RWPE1 (cell line): Measurements from ENCODE around the gene MRPS18B.

Source experiments
- CTCF ChIA-PET: fragments of 350-600 bp; sonication (Branson Sonifier 250); formaldehyde crosslinking; extraction: SDS; loops from one replicate; lab custom pipeline; 2021; lab: Yijun Ruan, JAX
- POLR2A ChIA-PET: fragments of 400-600 bp; formaldehyde crosslinking; extraction: SDS; loops from one replicate; lab custom pipeline; 2020; ENCODE audit warnings: antibody characterized with exemption; ENCODE audit not compliant: low non-redundant PET; lab: Yijun Ruan, JAX
- DNase-seq: peaks from one replicate; pipeline ENCODE4 v3.0.0; 2012; ENCODE audit warnings: low spot score
- H3K27ac ChIP-seq: fragments of 450-650 bp; 2 replicates; pipeline ENCODE4 v1.5.1; 2017
- CTCF ChIP-seq: fragments of 450-650 bp; conservative IDR thresholded peaks from 2 replicates; pipeline ENCODE4 v1.5.1; 2017; ENCODE audit warnings: low read depth, mild to moderate bottlenecking

Gene MRPS18B

GRCh38 chr6:30617565-30618269 is at the start of gene MRPS18B:
Gene MRPS18B (plus strand): TSS chr6:30617840. CDS start chr6:30617866, 26 bp downstream.
- POLR2A ChIA-PET = interaction anchor here (0.5 to 1.2 kb wide), 3 partner anchors 21 to 100 kb away, joined by 3 read pairs; partner anchors contain the start of gene MDC1
- CTCF ChIA-PET = interaction anchor here (1.0 to 1.5 kb wide), 2 partner anchors 113 to 265 kb away, joined by 3 to 9 read pairs; no protein-coding TSS in a partner anchor
- no peak for TF ChIP-seq CTCF
- DNase-seq = peak; percentile 93
- peak within 1 kb of the TSS; percentile 89 for H3K27ac ChIP-seq

- DNase-seq = no peak
- no peak for TF ChIP-seq CTCF
- 0 out of 2 replicates have a peak overlapping the region, but pooled peaks have one; percentile 11 for H3K27ac ChIP-seq
- ChIA-PET POLR2A (no interaction called here), CTCF (interaction anchor here (0.7 kb wide), 1 partner anchor 23 kb away, joined by 3 read pairs; no protein-coding TSS in a partner anchor)
Measured at GRCh38 chr6:30568245-30568644, 49.4 kb upstream of the MRPS18B start.

- CTCF ChIA-PET = interaction anchor here (0.6 to 1.0 kb wide), 5 partner anchors 17 to 356 kb away, joined by 3 to 4 read pairs (median 3); no protein-coding TSS in a partner anchor
- H3K27ac ChIP-seq = no peak overlapping the region
- TF ChIP-seq CTCF = no peak
- DNase-seq = no peak
- POLR2A ChIA-PET = interaction anchor here (1.8 kb wide), 1 partner anchor 13 kb away, joined by 4 read pairs; the partner anchor contains the start of gene PRR3
Measured at GRCh38 chr6:30570263-30570662, 47.4 kb upstream of the MRPS18B start.

- TF ChIP-seq CTCF = no peak
- peak overlapping the region; percentile 84 for H3K27ac ChIP-seq
- DNase-seq = no peak
- ChIA-PET POLR2A (interaction anchor here (0.5 to 1.8 kb wide), 2 partner anchors 13 to 42 kb away, joined by 3 to 4 read pairs; partner anchors contain the start of gene PRR3), CTCF (interaction anchor here (0.6 to 1.0 kb wide), 4 partner anchors 16 to 508 kb away, joined by 3 to 4 read pairs (median 3); no protein-coding TSS in a partner anchor)
Measured at GRCh38 chr6:30570740-30571074, 46.9 kb upstream of the MRPS18B start.

- CTCF ChIA-PET = interaction anchor here (0.6 to 0.9 kb wide), 2 partner anchors 26 to 508 kb away, joined by 3 read pairs; no protein-coding TSS in a partner anchor
- TF ChIP-seq CTCF = no peak
- POLR2A ChIA-PET = interaction anchor here (0.5 to 1.8 kb wide), 2 partner anchors 14 to 42 kb away, joined by 3 to 4 read pairs; partner anchors contain the start of gene PRR3
- peak within 1 kb of the TSS; percentile 84 for H3K27ac ChIP-seq
- DNase-seq = peak; percentile 98
Measured at GRCh38 chr6:30571075-30571761, 46.4 kb upstream of the MRPS18B start, which contains the start of gene ABCF1. Gene ABCF1 (plus strand): TSS chr6:30571442. CDS start chr6:30571488, 46 bp downstream.

GRCh38 chr6:30571762-30572082 is 45.9 kb upstream of the MRPS18B start:
- no peak for TF ChIP-seq CTCF
- POLR2A ChIA-PET = interaction anchor here (1.8 kb wide), 1 partner anchor 14 kb away, joined by 4 read pairs; the partner anchor contains the start of gene PRR3
- peak overlapping the region; percentile 84 for H3K27ac ChIP-seq
- no peak for DNase-seq
- CTCF ChIA-PET = no interaction called here
